Astrocyte (in vitro differentiated cells and primary cell): ENCODE results near the gene ZDHHC14. TPM values are rescaled to one million over a fixed set of nuclear protein-coding genes. Genes with fewer than 3 reads are reported as not detected.
A peak's percentile ranks its signal among the peaks of the same experiment; 100 is the strongest.

Experiments
- DNase-seq: peaks from one replicate; pipeline ENCODE4 v3.0.0-alpha.2; 2010; ENCODE audit warnings: low read depth
- FAIRE-seq: peaks from 2 replicates; lab custom pipeline; 2011; peaks lifted over from hg19 to GRCh38; lab: Jason Lieb, UNC
- H2AFZ ChIP-seq: 2 replicates; pipeline ENCODE4 v1.6.0; 2012; ENCODE audit warnings: low read depth, low read length, inconsistent platforms
- H3K27ac ChIP-seq: 2 replicates; pipeline ENCODE4 v1.5.1; 2011; ENCODE audit warnings: low read depth, low read length, inconsistent platforms
- H3K27me3 ChIP-seq: 2 replicates; pipeline ENCODE4 v1.6.0; 2011; ENCODE audit warnings: low read length, inconsistent platforms; ENCODE audit not compliant: insufficient read depth
- H3K36me3 ChIP-seq: 2 replicates; pipeline ENCODE4 v1.5.1; 2011; ENCODE audit warnings: low read length, inconsistent platforms; ENCODE audit not compliant: insufficient read depth
- H3K4me1 ChIP-seq: 2 replicates; pipeline ENCODE4 v1.5.1; 2011; ENCODE audit warnings: low read length, inconsistent platforms; ENCODE audit not compliant: insufficient read depth
- H3K4me2 ChIP-seq: 2 replicates; pipeline ENCODE4 v1.6.0; 2012; ENCODE audit warnings: low read length, inconsistent platforms
- H3K4me3 ChIP-seq: 2 replicates; pipeline ENCODE4 v1.5.1; 2011; ENCODE audit warnings: low read depth, mild to moderate bottlenecking, low read length, inconsistent platforms; ENCODE audit not compliant: insufficient read depth
- H3K79me2 ChIP-seq: 2 replicates; pipeline ENCODE4 v1.6.0; 2012; ENCODE audit warnings: mild to moderate bottlenecking, low read length, inconsistent platforms; ENCODE audit not compliant: insufficient read depth
- H3K9ac ChIP-seq: 2 replicates; pipeline ENCODE4 v1.6.0; 2012; ENCODE audit warnings: mild to moderate bottlenecking, low read length, inconsistent platforms
- H3K9me3 ChIP-seq: 2 replicates; pipeline ENCODE4 v1.5.1; 2012; ENCODE audit warnings: low read depth, mild to moderate bottlenecking, low read length, inconsistent platforms; ENCODE audit not compliant: insufficient read depth
- H4K20me1 ChIP-seq: 2 replicates; pipeline ENCODE4 v1.6.0; 2012; ENCODE audit warnings: low read length, inconsistent platforms; ENCODE audit not compliant: insufficient read depth
- H3K27ac Mint-ChIP-seq: one replicate; pipeline ENCODE4 v1.8.0; 2021; ENCODE audit warnings: mild to moderate bottlenecking, mixed read lengths; ENCODE audit not compliant: unreplicated experiment
- H3K27me3 Mint-ChIP-seq: one replicate; pipeline ENCODE4 v1.8.0; 2021; ENCODE audit warnings: low read depth, mixed read lengths; ENCODE audit not compliant: unreplicated experiment
- H3K36me3 Mint-ChIP-seq: one replicate; pipeline ENCODE4 v1.8.0; 2021; ENCODE audit warnings: low read depth, mixed read lengths; ENCODE audit not compliant: unreplicated experiment
- H3K4me1 Mint-ChIP-seq: one replicate; pipeline ENCODE4 v1.8.0; 2021; ENCODE audit warnings: low read depth, mixed read lengths; ENCODE audit not compliant: unreplicated experiment
- H3K4me3 Mint-ChIP-seq: one replicate; pipeline ENCODE4 v1.8.0; 2021; ENCODE audit warnings: mild to moderate bottlenecking, moderate library complexity, mixed read lengths; ENCODE audit not compliant: unreplicated experiment
- H3K9me3 Mint-ChIP-seq: one replicate; pipeline ENCODE4 v1.8.0; 2021; ENCODE audit warnings: mild to moderate bottlenecking, mixed read lengths; ENCODE audit not compliant: unreplicated experiment
- EZH2 ChIP-seq: IDR thresholded peaks from 2 replicates; pipeline ENCODE4 v1.6.1; 2012; ENCODE audit warnings: mild to moderate bottlenecking, low read length, inconsistent platforms; ENCODE audit not compliant: insufficient read depth
- total RNA-seq: library from RNA; stranded (reverse); gene quantifications from 2 replicates; pipeline ENCODE4 v1.2.1, GENCODE V29; 2021
- TF ChIP-seq, protein P1 (sequence below): IDR thresholded peaks from 2 replicates; pipeline ENCODE4 v1.5.1; 2011; ENCODE audit warnings: low read depth, mild to moderate bottlenecking, inconsistent platforms, low read length, moderate library complexity; ENCODE audit not compliant: insufficient read depth

Gene ZDHHC14
- total RNA-seq, 1 donor from 2014 or later, result 7.2 TPM

DNA sequence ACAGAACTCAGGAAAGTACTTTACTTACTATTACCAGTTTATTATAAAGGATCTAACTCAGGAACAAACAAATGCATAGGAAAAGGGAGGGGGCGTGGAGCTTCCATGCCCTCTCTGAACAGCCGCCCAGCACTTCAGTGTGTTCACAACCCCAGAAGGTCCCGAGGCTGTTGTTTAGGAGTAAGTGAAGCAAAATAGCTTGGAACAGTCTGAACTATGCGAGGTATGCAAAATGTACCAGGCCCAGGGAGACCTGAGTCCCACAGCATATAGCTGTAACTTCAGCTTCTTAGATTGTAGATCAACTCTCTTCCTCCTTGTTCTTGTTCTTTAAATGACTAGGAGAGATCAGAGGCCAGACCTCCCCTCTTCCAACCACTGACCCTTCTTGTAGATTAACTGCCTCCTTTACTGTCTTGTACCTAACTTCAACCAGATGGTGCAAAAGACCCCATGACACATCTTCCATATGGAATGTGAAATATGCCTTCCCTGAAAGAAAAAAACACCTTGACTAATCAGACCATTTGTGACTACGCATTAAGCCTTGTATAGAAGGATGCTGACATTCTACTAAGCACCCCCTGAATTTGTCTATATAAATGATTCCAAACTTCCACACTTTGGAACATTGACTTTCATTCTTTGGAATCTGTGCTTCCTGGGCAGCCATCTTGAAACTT lies 343.3 kb downstream of the ZDHHC14 start:
- Mint-ChIP-seq H3K36me3 (peaks cover 5% of the 10 kb centered on the region), H3K9me3 (peaks cover 11% of the 10 kb centered on the region), H3K4me1 (peaks cover 6% of the 10 kb centered on the region), H3K27me3 (no peaks in the 10 kb centered on the region), H3K4me3 (no peak overlapping the region), H3K27ac (peak overlapping the region; percentile 1)
- Histone ChIP-seq H4K20me1 (no peaks in the 10 kb centered on the region), H2AFZ (no peak overlapping the region), H3K4me1 (no peaks in the 10 kb centered on the region), H3K4me2 (peak overlapping the region; percentile 7), H3K9me3 (no peaks in the 10 kb centered on the region), H3K4me3 (no peak overlapping the region), H3K36me3 (no peaks in the 10 kb centered on the region), H3K79me2 (no peaks in the 10 kb centered on the region), H3K27me3 (peaks cover 2% of the 10 kb centered on the region), H3K9ac (no peak overlapping the region), H3K27ac (no peak overlapping the region)
- DNase-seq, result peak; percentile 32
- no peak for FAIRE-seq
- TF ChIP-seq, protein P1, sequence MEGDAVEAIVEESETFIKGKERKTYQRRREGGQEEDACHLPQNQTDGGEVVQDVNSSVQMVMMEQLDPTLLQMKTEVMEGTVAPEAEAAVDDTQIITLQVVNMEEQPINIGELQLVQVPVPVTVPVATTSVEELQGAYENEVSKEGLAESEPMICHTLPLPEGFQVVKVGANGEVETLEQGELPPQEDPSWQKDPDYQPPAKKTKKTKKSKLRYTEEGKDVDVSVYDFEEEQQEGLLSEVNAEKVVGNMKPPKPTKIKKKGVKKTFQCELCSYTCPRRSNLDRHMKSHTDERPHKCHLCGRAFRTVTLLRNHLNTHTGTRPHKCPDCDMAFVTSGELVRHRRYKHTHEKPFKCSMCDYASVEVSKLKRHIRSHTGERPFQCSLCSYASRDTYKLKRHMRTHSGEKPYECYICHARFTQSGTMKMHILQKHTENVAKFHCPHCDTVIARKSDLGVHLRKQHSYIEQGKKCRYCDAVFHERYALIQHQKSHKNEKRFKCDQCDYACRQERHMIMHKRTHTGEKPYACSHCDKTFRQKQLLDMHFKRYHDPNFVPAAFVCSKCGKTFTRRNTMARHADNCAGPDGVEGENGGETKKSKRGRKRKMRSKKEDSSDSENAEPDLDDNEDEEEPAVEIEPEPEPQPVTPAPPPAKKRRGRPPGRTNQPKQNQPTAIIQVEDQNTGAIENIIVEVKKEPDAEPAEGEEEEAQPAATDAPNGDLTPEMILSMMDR, result no peak
- TF ChIP-seq EZH2, result no peak

DNA sequence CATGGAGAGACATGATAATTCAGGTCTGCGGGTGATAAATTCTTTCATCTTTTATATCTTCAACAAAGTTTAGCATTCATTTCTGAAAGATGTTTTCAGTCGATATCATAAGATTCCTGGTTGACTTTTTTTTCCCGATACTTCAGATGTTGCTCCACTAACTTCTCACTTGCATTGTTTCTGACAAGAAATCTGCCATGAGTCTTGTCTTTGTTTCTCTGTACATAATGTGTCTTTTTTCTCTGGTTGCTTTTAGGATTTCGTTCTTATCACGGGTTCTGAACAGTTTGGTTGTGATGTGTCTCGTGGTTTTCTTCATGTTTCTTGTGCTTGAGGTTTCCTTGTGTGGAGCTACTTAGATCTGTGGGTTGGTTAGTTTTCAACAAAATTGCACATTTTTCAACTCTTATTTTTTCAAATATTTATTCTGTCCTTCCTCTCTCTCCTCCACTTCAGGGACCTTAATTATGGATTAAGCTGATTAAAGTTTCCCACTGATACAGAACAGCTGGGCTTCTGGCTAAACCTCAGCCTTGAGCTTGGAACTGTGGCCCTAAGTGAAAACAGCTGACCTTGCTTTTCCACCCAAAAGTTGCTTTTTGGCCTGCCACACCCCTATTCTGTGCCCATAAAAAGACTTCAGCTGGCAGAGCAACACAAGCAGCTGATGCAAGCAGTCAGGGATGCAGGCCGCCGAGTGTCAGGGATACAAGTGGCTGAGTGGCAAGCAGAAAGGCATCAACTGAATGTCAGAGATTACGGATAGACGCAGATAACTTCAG lies 344.2 kb downstream of the ZDHHC14 start:
- Histone ChIP-seq H3K79me2 (no peaks in the 10 kb centered on the region), H3K4me2 (no peak overlapping the region), H3K36me3 (no peaks in the 10 kb centered on the region), H3K9ac (no peak overlapping the region), H3K4me3 (no peak overlapping the region), H3K27ac (no peak overlapping the region), H3K27me3 (peaks cover 2% of the 10 kb centered on the region), H4K20me1 (no peaks in the 10 kb centered on the region), H3K9me3 (no peaks in the 10 kb centered on the region), H3K4me1 (no peaks in the 10 kb centered on the region), H2AFZ (no peak overlapping the region)
- peaks cover 5% of the 10 kb centered on the region for H3K36me3 Mint-ChIP-seq
- DNase-seq (no peak), FAIRE-seq (no peak)
- H3K4me1 Mint-ChIP-seq, result peaks cover 6% of the 10 kb centered on the region
- no peaks in the 10 kb centered on the region for H3K27me3 Mint-ChIP-seq
- H3K27ac Mint-ChIP-seq, result no peak overlapping the region
- no peak overlapping the region for H3K4me3 Mint-ChIP-seq
- TF ChIP-seq EZH2, result no peak
- TF ChIP-seq, protein P1, result no peak
- peaks cover 11% of the 10 kb centered on the region for H3K9me3 Mint-ChIP-seq

DNA sequence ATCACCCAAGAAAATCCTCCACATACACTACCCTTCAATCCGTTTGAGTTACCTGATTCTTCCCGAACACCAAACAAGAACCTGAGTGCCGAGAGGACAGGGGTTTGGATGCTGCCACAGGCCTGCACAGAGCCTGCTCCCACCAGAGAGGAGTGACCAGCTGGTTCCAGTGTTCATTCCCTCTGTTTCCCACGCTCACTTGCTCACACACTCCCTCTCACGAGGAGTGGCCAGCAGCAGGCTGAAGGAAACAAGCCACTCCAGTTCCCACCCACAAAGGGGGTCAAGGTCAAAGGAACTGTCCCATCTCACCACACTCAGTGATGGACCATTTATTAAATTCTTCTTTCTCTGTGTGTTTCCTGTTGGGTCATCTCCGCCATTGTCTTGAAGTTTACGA lies 344.8 kb downstream of the ZDHHC14 start:
- TF ChIP-seq, protein P1, result no peak
- no peak for TF ChIP-seq EZH2
- no peaks in the 10 kb centered on the region for H3K79me2 ChIP-seq
- no peak for FAIRE-seq

More for the DNA sequence above, 344.8 kb downstream of the ZDHHC14 start:
- H3K36me3 ChIP-seq, result no peaks in the 10 kb centered on the region
- H4K20me1 ChIP-seq, result no peaks in the 10 kb centered on the region
- peaks cover 6% of the 10 kb centered on the region for H3K4me1 Mint-ChIP-seq
- peaks cover 2% of the 10 kb centered on the region for H3K27me3 ChIP-seq
- no peak overlapping the region for H3K4me3 ChIP-seq
- no peak overlapping the region for H3K4me3 Mint-ChIP-seq
- no peaks in the 10 kb centered on the region for H3K27me3 Mint-ChIP-seq
- no peak overlapping the region for H3K27ac ChIP-seq
- H3K36me3 Mint-ChIP-seq, result peaks cover 5% of the 10 kb centered on the region
- no peak overlapping the region for H3K4me2 ChIP-seq
- no peak for DNase-seq
- no peak overlapping the region for H2AFZ ChIP-seq
- peaks cover 11% of the 10 kb centered on the region for H3K9me3 Mint-ChIP-seq
- H3K4me1 ChIP-seq, result no peaks in the 10 kb centered on the region
- H3K9ac ChIP-seq, result no peak overlapping the region
- H3K27ac Mint-ChIP-seq, result no peak overlapping the region
- no peaks in the 10 kb centered on the region for H3K9me3 ChIP-seq
